C4-2B (cell line): ENCODE results near the gene OPCML.

ENCODE experiments used
- CTCF ChIP-seq: fragments of 450-650 bp; conservative IDR thresholded peaks from 2 replicates; pipeline ENCODE4 v1.5.1; 2017; ENCODE audit warnings: mild to moderate bottlenecking
- ZFX ChIP-seq: fragments of 450-650 bp; IDR thresholded peaks from 2 replicates; pipeline ENCODE4 v1.6.1; 2017

GRCh38 chr11:132907651-132908413 is 624.5 kb downstream of the OPCML start:
- TF ChIP-seq CTCF, result no peak
- no peak for TF ChIP-seq ZFX
